HT-29 (cell line): ENCODE data around the gene DNAJC15. TPM values are rescaled to one million over a fixed set of nuclear protein-coding genes. Genes with fewer than 3 reads are reported as not detected.
"Not testable (repeated sequence)": the region's sequence is repeated elsewhere in the genome, so short reads cannot be mapped to it uniquely, and the experiment has no call there.

Experiments
- DNase-seq: peaks from one replicate; pipeline ENCODE4 v3.0.0-alpha.2; 2015; ENCODE audit warnings: low spot score
- total RNA-seq: library from RNA; depleted of rRNA; stranded (reverse); fragments of >200 nt; shearing (Covaris generic); gene quantifications from 2 replicates; pipeline ENCODE4 v1.2.3, GENCODE V29; 2014

DNAJC15 gene
- total RNA-seq, 1 experiment from 2014 or later: 7.2 TPM

- DNase-seq: no peak
These were observed 19.7 kb upstream of the DNAJC15 start for GRCh38 chr13:43003729-43004128.

GRCh38 chr13:43005460-43006236 is 17.7 kb upstream of the DNAJC15 start:
- DNase-seq: no peak

- no peak for DNase-seq
These were observed 16.3 kb upstream of the DNAJC15 start for GRCh38 chr13:43006893-43007631.

- no peak for DNase-seq
These were observed 14.8 kb upstream of the DNAJC15 start for GRCh38 chr13:43008596-43008995.

GRCh38 chr13:43009506-43009905 is 13.9 kb upstream of the DNAJC15 start:
- no peak for DNase-seq

- DNase-seq: no peak
These were observed 9.2 kb upstream of the DNAJC15 start for GRCh38 chr13:43014162-43014561.

GRCh38 chr13:43016226-43016625 is 7.2 kb upstream of the DNAJC15 start:
- no peak for DNase-seq

GRCh38 chr13:43019811-43020210 is 3.6 kb upstream of the DNAJC15 start:
- no peak for DNase-seq

GRCh38 chr13:43020794-43021193 is 2.6 kb upstream of the DNAJC15 start:
- DNase-seq: no peak

- DNase-seq: no peak
These were observed 1.3 kb upstream of the DNAJC15 start for GRCh38 chr13:43021926-43022670.

- no peak for DNase-seq
These were observed 475 bp upstream of the DNAJC15 start for GRCh38 chr13:43022934-43023288.

GRCh38 chr13:43026262-43026661 is 2.9 kb downstream of the DNAJC15 start:
- no peak for DNase-seq

- DNase-seq: no peak
These were observed 7.2 kb downstream of the DNAJC15 start for GRCh38 chr13:43030548-43030947.

- no peak for DNase-seq
These were observed 8.5 kb downstream of the DNAJC15 start for GRCh38 chr13:43031881-43032280.

GRCh38 chr13:43033038-43033437 is 9.7 kb downstream of the DNAJC15 start:
- DNase-seq: no peak

- no peak for DNase-seq
These were observed 13.2 kb downstream of the DNAJC15 start for GRCh38 chr13:43036351-43037250.

GRCh38 chr13:43039966-43040365 is 16.6 kb downstream of the DNAJC15 start:
- DNase-seq: no peak

GRCh38 chr13:43040581-43041368 is 17.4 kb downstream of the DNAJC15 start:
- DNase-seq: not testable (repeated sequence)

GRCh38 chr13:43041369-43041921 is 18.1 kb downstream of the DNAJC15 start:
- DNase-seq: no peak

GRCh38 chr13:43042410-43042921 is 19.1 kb downstream of the DNAJC15 start:
- no peak for DNase-seq
